Osteoblast (primary cell): ENCODE data around the gene DGKB. TPM values are rescaled to one million over a fixed set of nuclear protein-coding genes. Genes with fewer than 3 reads are reported as not detected.

ENCODE experiments used
- DNase-seq: peaks from one replicate; pipeline ENCODE4 v3.0.0; 2011; ENCODE audit warnings: low spot score, mixed read lengths; ENCODE audit not compliant: insufficient read length; ENCODE audit errors: missing footprints
- H2AFZ ChIP-seq: 2 replicates; pipeline ENCODE4 v1.6.0; 2011; ENCODE audit warnings: mild to moderate bottlenecking, low read length
- H3K27ac ChIP-seq: 2 replicates; pipeline ENCODE4 v1.5.1; 2011; ENCODE audit warnings: mild to moderate bottlenecking, low read depth, low read length, moderate library complexity
- H3K27me3 ChIP-seq: 2 replicates; pipeline ENCODE4 v1.6.0; 2012; ENCODE audit warnings: mild to moderate bottlenecking, control low read depth, inconsistent platforms, low read length, moderate library complexity; ENCODE audit not compliant: insufficient read depth
- H3K36me3 ChIP-seq: 2 replicates; pipeline ENCODE4 v1.5.1; 2011; ENCODE audit warnings: mild to moderate bottlenecking, low read length, control low read depth, moderate library complexity; ENCODE audit not compliant: insufficient read depth
- H3K4me1 ChIP-seq: 2 replicates; pipeline ENCODE4 v1.5.1; 2011; ENCODE audit warnings: mild to moderate bottlenecking, low read length, control low read depth, moderate library complexity; ENCODE audit not compliant: insufficient read depth
- H3K4me2 ChIP-seq: 2 replicates; pipeline ENCODE4 v1.6.0; 2011; ENCODE audit warnings: mild to moderate bottlenecking, low read length; ENCODE audit not compliant: insufficient read depth
- H3K4me3 ChIP-seq: fragments of 200-600 bp; sonication (generic); 3 replicates; pipeline ENCODE4 v1.5.1; 2012; ENCODE audit warnings: mild to moderate bottlenecking, low read length, inconsistent platforms; ENCODE audit not compliant: insufficient read depth
- H3K79me2 ChIP-seq: 2 replicates; pipeline ENCODE4 v1.6.0; 2012; ENCODE audit warnings: mild to moderate bottlenecking, low read length, control low read depth, inconsistent platforms; ENCODE audit not compliant: insufficient read depth
- H3K9me3 ChIP-seq: 2 replicates; pipeline ENCODE4 v1.5.1; 2011; ENCODE audit warnings: low read depth, low read length, control low read depth
- H4K20me1 ChIP-seq: 2 replicates; pipeline ENCODE4 v1.6.0; 2012; ENCODE audit warnings: mild to moderate bottlenecking, low read length, control low read depth; ENCODE audit not compliant: insufficient read depth
- CTCF ChIP-seq: IDR thresholded peaks from 2 replicates; pipeline ENCODE4 v1.5.1; 2011; ENCODE audit warnings: mild to moderate bottlenecking, low read depth, low read length, moderate library complexity; ENCODE audit errors: extremely low read depth
- total RNA-seq: library from RNA; depleted of rRNA; stranded (reverse); fragments of >200 nt; gene quantifications from 2 replicates; pipeline ENCODE4 v1.2.3, GENCODE V29; 2012

Gene DGKB
- total RNA-seq, 1 donor = 1.1 TPM

GRCh38 chr7:14583518-14583917, 319.0 kb downstream of the DGKB start:
- Histone ChIP-seq H3K4me3 (no peak overlapping the region), H2AFZ (no peak overlapping the region), H4K20me1 (no peaks in the 10 kb centered on the region), H3K4me2 (no peak overlapping the region), H3K9me3 (peaks cover 3% of the 10 kb centered on the region), H3K27me3 (no peaks in the 10 kb centered on the region), H3K27ac (no peak overlapping the region), H3K79me2 (no peaks in the 10 kb centered on the region), H3K36me3 (no peaks in the 10 kb centered on the region), H3K4me1 (no peaks in the 10 kb centered on the region)
- no peak for DNase-seq
- TF ChIP-seq CTCF = no peak

GRCh38 chr7:14582010-14582409, 320.5 kb downstream of the DGKB start:
- Histone ChIP-seq H3K4me1 (no peaks in the 10 kb centered on the region), H3K4me2 (no peak overlapping the region), H3K27me3 (no peaks in the 10 kb centered on the region), H3K36me3 (no peaks in the 10 kb centered on the region), H3K27ac (no peak overlapping the region), H4K20me1 (no peaks in the 10 kb centered on the region), H3K9me3 (peaks cover 3% of the 10 kb centered on the region), H2AFZ (no peak overlapping the region), H3K79me2 (no peaks in the 10 kb centered on the region), H3K4me3 (no peak overlapping the region)
- no peak for DNase-seq
- TF ChIP-seq CTCF = no peak

- Histone ChIP-seq H3K79me2 (no peaks in the 10 kb centered on the region), H3K9me3 (no peaks in the 10 kb centered on the region), H3K4me2 (no peak overlapping the region), H3K4me3 (no peak overlapping the region), H3K27me3 (no peaks in the 10 kb centered on the region), H3K36me3 (no peaks in the 10 kb centered on the region), H4K20me1 (no peaks in the 10 kb centered on the region), H3K27ac (no peak overlapping the region), H2AFZ (no peak overlapping the region), H3K4me1 (no peaks in the 10 kb centered on the region)
- no peak for DNase-seq
- TF ChIP-seq CTCF = no peak
Measured at GRCh38 chr7:14579971-14580370, 322.6 kb downstream of the DGKB start.

- Histone ChIP-seq H4K20me1 (no peaks in the 10 kb centered on the region), H3K36me3 (no peaks in the 10 kb centered on the region), H3K9me3 (no peaks in the 10 kb centered on the region), H3K79me2 (no peaks in the 10 kb centered on the region), H3K4me3 (no peak overlapping the region), H3K27me3 (no peaks in the 10 kb centered on the region), H3K27ac (no peak overlapping the region), H3K4me1 (no peaks in the 10 kb centered on the region), H3K4me2 (no peak overlapping the region), H2AFZ (no peak overlapping the region)
- no peak for TF ChIP-seq CTCF
- peak; percentile 4 for DNase-seq
Measured at GRCh38 chr7:14576578-14576977, 326.0 kb downstream of the DGKB start.
